Activated T-cell treated with anti-CD3 and anti-CD28 coated beads, Interleukin-2, amount 50 U/mL, for 72 hours (primary cell): ENCODE data around the gene CGA. TPM values are rescaled to one million over a fixed set of nuclear protein-coding genes. Genes with fewer than 3 reads are reported as not detected.
"Not testable (repeated sequence)": the region's sequence is repeated elsewhere in the genome, so short reads cannot be mapped to it uniquely, and the experiment has no call there.

Experiments used
- ATAC-seq, 2 donors: fragments of 150-1000 bp; cut with Tn5 transposase; replicated peaks in 1 of 2; 2 replicates each; pipeline ENCODE4 v1.10.0; 2021; ENCODE audit warnings: moderate library complexity in 2 of 2, mild to moderate bottlenecking in 1 of 2
- DNase-seq, 2 donors: peaks; one replicate each; pipeline ENCODE4 v3.0.0; 2021 to 2022; ENCODE audit warnings: mixed read lengths in 1 of 2
- H3K27ac Mint-ChIP-seq: one replicate; pipeline ENCODE4 v1.8.0; 2022; ENCODE audit warnings: mild to moderate bottlenecking, moderate library complexity, mixed read lengths
- H3K27me3 Mint-ChIP-seq: one replicate; pipeline ENCODE4 v1.8.0; 2022; ENCODE audit warnings: low read depth, mixed read lengths
- H3K36me3 Mint-ChIP-seq, 2 donors: one replicate each; pipeline ENCODE4 v1.8.0; 2022; ENCODE audit warnings: mixed read lengths in 2 of 2, mild to moderate bottlenecking in 1 of 2; ENCODE audit not compliant: insufficient read depth in 2 of 2
- H3K4me1 Mint-ChIP-seq: one replicate; pipeline ENCODE4 v1.8.0; 2022; ENCODE audit warnings: low read depth, mixed read lengths
- H3K4me3 Mint-ChIP-seq, 2 donors: one replicate each; pipeline ENCODE4 v1.8.0; 2022; ENCODE audit warnings: mild to moderate bottlenecking in 2 of 2, mixed read lengths in 2 of 2, moderate library complexity in 2 of 2
- H3K9me3 Mint-ChIP-seq, 2 donors: one replicate each; pipeline ENCODE4 v1.8.0; 2022; ENCODE audit warnings: mixed read lengths in 2 of 2
- total RNA-seq, 2 donors: library from RNA; stranded (reverse); gene quantifications; one replicate each; pipeline ENCODE4 v1.2.3, GENCODE V29; 2022

Gene CGA
- total RNA-seq, result not detected

DNA sequence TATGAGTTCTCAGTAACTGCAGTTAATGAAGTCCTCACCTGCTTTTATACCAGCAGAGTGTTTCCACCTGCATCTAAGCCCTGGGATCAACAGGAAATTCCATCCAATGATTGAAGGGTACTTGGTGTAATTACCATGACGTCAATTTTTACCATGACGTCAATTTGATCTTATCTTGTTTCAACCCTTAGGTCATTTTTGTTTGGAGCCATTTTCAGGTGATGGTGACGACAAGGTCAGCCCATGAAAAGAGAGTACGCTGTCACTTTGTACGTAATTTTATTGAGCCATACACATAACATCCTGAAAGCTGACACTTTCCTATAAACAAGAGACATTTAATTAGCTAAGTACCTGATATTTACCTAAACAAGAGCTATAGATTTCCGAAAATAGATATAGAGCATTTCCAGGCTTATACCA is at the start of gene CGA:
CGA (minus strand) TSS at position 20 of the 423 bp plus-strand sequence. CDS start 6,906 bp downstream, outside the sequence.
- no peak for DNase-seq

DNA sequence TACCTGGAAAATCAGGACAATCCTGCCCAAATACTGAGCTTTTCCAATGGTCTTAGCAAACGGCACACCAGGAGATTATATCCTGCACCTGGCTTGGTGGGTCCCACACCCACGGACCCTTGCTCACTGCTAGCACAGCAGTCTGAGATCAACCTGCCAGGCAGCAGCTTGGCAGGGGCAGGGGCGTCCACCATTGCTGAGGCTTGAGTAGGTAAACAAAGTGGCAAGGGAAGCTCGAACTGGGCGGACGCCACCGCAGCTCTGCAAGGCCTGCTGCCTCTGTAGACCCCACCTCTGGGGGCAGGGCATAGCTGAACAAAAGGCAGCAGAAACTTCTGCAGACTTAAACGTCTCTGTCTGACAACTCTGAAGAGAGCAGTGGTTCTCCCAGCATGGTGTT is 45.0 kb upstream of the CGA start:
- not testable (repeated sequence) for DNase-seq

More for the DNA sequence above, at the start of gene CGA:
- Mint-ChIP-seq H3K36me3 (no peaks in the 10 kb centered on the region), H3K27me3 (peaks cover 54% of the 10 kb centered on the region), H3K4me1 (no peaks in the 10 kb centered on the region), H3K4me3 (no peak within 1 kb of the TSS), H3K9me3 (no peaks in the 10 kb centered on the region), H3K27ac (no peak within 1 kb of the TSS)
- ATAC-seq, result no peak

DNA sequence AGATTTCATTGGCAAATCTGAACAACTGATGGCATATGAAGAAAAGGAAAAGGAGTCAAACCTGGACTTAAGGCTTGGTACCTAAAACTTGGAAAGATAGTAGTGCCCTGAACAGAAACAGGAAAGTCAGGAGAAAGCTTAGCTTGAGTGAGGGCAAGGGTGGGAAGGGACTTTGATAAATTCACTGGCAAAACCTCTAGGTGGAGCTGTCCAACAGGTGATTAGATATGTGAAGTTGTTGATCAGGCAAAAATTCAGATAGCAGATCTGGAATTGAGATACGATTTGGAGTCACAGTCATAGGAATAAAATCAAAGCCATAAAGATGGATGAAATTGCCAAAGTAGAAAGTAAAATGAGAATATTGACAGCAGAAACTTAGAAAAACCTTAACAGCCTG is 44.3 kb upstream of the CGA start:
- no peaks in the 10 kb centered on the region for H3K4me1 Mint-ChIP-seq
- peak; percentile 43 to 53 for DNase-seq
- H3K9me3 Mint-ChIP-seq, result peaks cover 0 to 2% of the 10 kb centered on the region in 2 donors
- no peak overlapping the region for H3K27ac Mint-ChIP-seq
- peak; percentile 62 to 64 for ATAC-seq
- H3K4me3 Mint-ChIP-seq, result no peak overlapping the region
- peaks cover 0 to 4% of the 10 kb centered on the region in 2 donors for H3K36me3 Mint-ChIP-seq
- peaks cover 42% of the 10 kb centered on the region for H3K27me3 Mint-ChIP-seq

More for the DNA sequence above, 45.0 kb upstream of the CGA start:
- not testable (repeated sequence) for H3K9me3 Mint-ChIP-seq, H3K36me3 Mint-ChIP-seq, H3K4me3 Mint-ChIP-seq, H3K27ac Mint-ChIP-seq, ATAC-seq, H3K4me1 Mint-ChIP-seq
- peaks cover 42% of the 10 kb centered on the region for H3K27me3 Mint-ChIP-seq

DNA sequence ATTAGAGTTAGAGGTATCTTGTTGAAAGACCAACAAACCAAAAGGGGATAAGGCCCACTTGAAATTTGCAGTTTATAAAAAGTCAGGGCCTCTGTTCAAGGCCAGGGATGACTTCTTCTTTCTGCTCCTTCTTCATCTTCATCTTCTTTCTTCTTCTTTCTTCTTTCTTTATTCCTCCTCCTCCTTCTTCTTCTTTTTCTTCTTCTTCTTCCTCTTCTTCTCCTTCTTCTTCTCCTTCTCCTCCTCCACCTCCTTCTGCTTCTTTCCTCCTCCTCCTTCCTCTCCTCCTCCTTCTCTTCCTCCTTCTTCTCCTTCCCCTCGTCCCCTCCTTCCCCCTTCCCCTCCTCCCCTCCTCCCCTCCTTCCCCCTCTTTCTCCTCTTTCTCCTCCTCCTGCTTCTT is 42.1 kb upstream of the CGA start:
- Mint-ChIP-seq H3K4me3 (no peak overlapping the region), H3K9me3 (no peaks in the 10 kb centered on the region), H3K36me3 (no peaks in the 10 kb centered on the region), H3K4me1 (no peaks in the 10 kb centered on the region), H3K27ac (no peak overlapping the region), H3K27me3 (peaks cover 22% of the 10 kb centered on the region)
- DNase-seq (no peak), ATAC-seq (no peak)

DNA sequence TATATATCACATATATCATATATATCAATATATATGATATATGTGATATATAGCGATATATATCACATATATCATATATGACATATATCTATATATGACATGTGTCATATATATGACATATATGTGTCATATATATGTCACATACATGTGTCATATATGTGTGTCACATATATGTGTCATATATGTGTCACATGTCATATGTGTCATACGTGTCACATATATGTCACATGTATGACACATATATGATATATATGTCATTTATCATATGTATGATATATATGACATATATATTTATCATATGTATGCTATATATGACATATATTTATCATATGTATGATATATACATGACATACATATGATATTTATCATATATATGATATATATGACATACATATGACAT is 32.8 kb upstream of the CGA start:
- Mint-ChIP-seq H3K4me1 (no peaks in the 10 kb centered on the region), H3K36me3 (no peaks in the 10 kb centered on the region), H3K27me3 (peaks cover 20% of the 10 kb centered on the region), H3K9me3 (peaks cover 0 to 4% of the 10 kb centered on the region in 2 donors), H3K4me3 (no peak overlapping the region), H3K27ac (no peak overlapping the region)
- ATAC-seq (no peak), DNase-seq (no peak)

DNA sequence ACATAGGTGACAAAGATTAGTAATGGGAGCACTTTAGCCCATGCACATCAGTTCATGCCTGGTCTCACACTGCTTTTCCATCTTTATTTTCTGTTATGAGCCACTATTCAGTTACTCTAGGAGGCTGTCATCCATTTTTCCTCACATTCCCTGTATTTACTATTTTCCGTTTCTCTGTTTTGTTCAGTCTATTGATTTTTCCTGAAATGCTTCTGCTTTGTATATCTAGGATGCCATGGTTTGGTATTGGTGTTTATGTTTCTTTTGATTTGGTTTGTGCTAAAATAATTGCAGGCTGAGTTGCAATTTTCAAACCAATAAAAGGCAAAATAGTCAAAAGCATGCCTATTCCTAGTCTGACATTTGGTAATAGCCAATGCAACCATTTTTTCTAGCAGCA is 31.6 kb upstream of the CGA start:
- Mint-ChIP-seq H3K36me3 (peaks cover 0 to 2% of the 10 kb centered on the region in 2 donors), H3K9me3 (peaks cover 0 to 2% of the 10 kb centered on the region in 2 donors), H3K27ac (no peak overlapping the region), H3K4me3 (no peak overlapping the region), H3K27me3 (peaks cover 29% of the 10 kb centered on the region), H3K4me1 (no peaks in the 10 kb centered on the region)
- ATAC-seq (no peak), DNase-seq (no peak)

DNA sequence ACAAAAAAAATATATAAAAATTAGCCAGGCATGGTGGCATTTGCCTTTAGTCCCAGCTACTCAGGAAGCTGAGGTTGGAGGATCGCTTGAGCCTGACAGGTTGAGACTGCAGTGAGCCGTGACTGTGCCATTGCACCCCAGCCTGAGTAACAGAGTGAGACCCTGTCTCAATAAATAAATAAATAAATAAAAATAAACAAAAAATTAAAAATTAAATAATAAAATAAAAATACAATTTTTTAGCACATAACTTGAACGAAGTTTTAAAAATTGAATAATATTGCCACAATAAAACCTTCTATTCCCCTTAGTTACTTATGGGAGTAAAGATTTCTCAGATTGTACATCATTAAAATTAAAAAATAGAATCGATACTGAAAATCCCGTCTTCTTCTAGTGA is 29.2 kb upstream of the CGA start:
- Mint-ChIP-seq H3K36me3 (peaks cover 0 to 2% of the 10 kb centered on the region in 2 donors), H3K4me3 (no peak overlapping the region), H3K9me3 (peaks cover 0 to 1% of the 10 kb centered on the region in 2 donors), H3K4me1 (no peaks in the 10 kb centered on the region), H3K27me3 (peaks cover 47% of the 10 kb centered on the region), H3K27ac (no peak overlapping the region)
- no peak for DNase-seq
- no peak for ATAC-seq

DNA sequence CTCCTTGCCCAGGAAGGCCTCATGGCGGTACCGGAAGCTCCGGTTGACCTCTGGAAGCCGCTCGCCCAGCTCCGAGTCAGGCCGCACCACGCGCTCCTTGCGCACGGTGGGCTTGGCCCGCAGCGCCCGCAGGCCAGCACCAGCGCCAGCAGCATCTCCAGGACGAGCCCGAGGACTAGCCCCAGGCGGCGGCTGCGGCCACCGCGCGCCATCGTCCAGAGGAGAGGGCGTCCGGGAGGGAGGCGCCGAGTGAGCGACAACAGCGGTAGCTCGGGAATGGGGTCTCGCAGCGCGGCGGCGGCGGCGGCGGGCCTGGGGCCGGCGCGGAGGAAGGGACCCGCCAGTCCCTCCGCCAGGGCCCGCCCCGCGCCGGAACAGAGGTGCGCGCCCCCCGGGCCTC is 27.6 kb upstream of the CGA start:
- Mint-ChIP-seq H3K4me3 (no peak overlapping the region), H3K4me1 (no peaks in the 10 kb centered on the region), H3K36me3 (peaks cover 0 to 2% of the 10 kb centered on the region in 2 donors), H3K27me3 (peaks cover 53% of the 10 kb centered on the region), H3K27ac (no peak overlapping the region), H3K9me3 (peaks cover 0 to 1% of the 10 kb centered on the region in 2 donors)
- no peak for DNase-seq
- ATAC-seq, result no peak

DNA sequence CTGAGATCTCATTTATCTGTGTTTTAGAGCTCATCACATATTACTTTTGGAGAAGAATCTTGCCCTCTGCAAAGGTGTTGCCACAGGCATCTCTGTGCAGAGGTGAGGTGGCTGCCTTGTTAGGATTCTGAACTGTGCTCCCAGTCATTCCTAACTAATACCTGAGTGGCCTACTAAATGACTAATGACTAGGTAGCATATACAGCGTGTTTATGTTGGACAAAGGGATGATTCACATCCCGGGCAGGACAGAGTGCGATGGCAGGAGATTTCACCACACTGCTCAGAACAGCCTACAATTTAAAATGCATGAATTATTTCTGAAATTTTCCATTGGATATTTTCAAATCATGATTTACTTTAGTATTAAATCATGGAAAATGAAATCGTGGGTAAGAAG is 23.1 kb upstream of the CGA start:
- Mint-ChIP-seq H3K9me3 (peaks cover 0 to 1% of the 10 kb centered on the region in 2 donors), H3K27ac (no peak overlapping the region), H3K36me3 (peaks cover 0 to 2% of the 10 kb centered on the region in 2 donors), H3K4me1 (peaks cover 11% of the 10 kb centered on the region), H3K27me3 (peaks cover 37% of the 10 kb centered on the region), H3K4me3 (no peak overlapping the region)
- DNase-seq, result no peak
- ATAC-seq, result no peak

DNA sequence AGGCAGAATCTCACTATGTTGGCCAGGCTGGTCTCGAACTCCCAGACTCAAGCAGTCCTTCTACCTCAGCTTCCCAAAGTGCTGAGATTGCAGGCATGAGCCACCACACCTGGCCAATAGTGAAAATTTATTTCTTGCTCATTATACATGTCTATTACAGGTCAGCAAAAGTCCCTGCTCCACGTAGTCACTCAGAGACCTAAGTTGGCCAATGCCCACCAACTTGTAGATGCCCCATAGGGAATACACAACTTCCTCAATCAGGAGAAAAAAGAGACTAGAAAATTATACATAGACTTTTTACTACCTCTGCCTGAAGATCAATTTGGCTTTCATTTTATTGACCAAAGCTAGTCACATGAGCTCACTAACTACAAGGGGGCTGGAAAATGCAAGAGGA is 22.0 kb upstream of the CGA start:
- Mint-ChIP-seq H3K27ac (no peak overlapping the region), H3K36me3 (no peaks in the 10 kb centered on the region), H3K4me3 (no peak overlapping the region), H3K27me3 (peaks cover 28% of the 10 kb centered on the region), H3K9me3 (no peaks in the 10 kb centered on the region), H3K4me1 (peaks cover 11% of the 10 kb centered on the region)
- ATAC-seq, result no peak
- no peak for DNase-seq

DNA sequence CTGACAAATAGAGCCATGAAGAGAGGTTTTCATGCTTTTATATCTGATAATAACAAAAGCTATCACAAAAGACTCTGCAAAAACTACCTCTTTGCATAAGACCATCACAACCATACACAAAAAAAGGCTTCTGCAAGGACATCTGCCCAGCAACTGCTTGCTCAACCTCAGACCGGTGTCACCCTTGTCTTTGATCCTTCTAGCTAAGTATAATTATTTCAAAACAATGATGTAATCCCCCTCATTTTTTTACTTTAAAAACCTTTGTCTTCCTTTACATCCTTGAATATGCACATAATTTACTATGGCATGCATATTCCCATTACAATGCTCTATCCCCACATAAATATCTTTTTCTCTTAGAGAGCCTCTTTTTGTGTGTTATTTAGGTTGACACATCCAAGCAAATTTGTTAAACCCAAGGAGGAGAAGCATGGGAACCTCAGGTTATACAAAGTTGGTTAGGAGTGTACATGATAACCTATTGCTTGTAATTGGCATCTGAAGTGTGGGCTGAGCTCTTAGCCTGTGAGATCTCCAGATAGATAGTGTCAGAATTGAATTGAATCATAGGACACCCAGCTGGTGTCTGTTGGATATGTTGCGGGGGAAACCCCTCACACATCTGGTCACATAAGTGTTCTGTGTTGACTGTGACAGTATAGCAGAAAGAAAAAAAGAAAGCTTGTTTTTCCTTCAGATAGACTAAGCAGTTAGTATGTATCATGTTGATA is 20.7 kb upstream of the CGA start:
- no peak overlapping the region for H3K27ac Mint-ChIP-seq
- H3K27me3 Mint-ChIP-seq, result peaks cover 24% of the 10 kb centered on the region
- peak; percentile 94 to 98 for ATAC-seq
- H3K4me3 Mint-ChIP-seq, result no peak overlapping the region
- DNase-seq, result peak; percentile 20 to 26
- peaks cover 11% of the 10 kb centered on the region for H3K4me1 Mint-ChIP-seq
- H3K36me3 Mint-ChIP-seq, result no peaks in the 10 kb centered on the region
- no peaks in the 10 kb centered on the region for H3K9me3 Mint-ChIP-seq

DNA sequence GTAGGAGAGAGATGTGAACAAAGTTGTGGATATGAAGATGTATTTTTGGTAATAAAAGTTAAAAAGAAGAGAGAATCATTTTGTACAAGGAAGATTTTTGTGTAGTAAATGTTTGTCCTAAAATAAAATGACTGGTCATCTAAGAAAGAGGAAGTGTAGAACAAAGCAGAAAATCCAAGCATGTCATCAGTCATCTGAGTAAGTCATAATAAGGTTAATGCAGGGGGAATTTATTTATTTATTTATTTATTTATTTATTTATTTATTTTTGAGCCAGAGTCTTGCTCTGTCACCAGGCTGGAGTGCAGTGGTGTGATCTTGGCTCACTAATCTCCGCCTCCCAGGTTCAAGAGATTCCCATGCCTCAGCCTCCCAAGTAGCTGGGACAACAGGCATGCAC is 15.7 kb upstream of the CGA start:
- Mint-ChIP-seq H3K4me3 (no peak overlapping the region), H3K9me3 (no peaks in the 10 kb centered on the region), H3K27ac (no peak overlapping the region), H3K4me1 (peaks cover 2% of the 10 kb centered on the region), H3K27me3 (peaks cover 22% of the 10 kb centered on the region), H3K36me3 (no peaks in the 10 kb centered on the region)
- ATAC-seq (no peak), DNase-seq (no peak)

DNA sequence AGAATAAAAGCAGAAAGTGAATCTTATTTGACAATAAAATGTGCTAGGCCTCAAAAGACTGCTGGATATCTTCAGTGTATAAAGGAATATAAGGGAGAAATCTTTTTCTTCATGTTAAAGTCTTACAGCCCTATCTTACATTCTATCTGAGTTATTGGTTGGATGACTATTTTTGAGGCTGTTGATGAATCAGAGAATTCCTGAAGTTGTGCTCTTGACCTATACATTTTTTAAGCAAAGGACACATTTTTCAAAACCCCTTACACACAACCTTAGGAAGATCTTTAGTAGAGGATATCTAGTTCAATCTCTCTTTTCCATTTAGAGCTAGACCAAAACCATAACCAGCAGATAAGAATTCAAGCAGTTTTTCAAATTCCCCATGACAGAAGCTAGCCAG is 10.9 kb upstream of the CGA start:
- Mint-ChIP-seq H3K27ac (no peak overlapping the region), H3K9me3 (no peaks in the 10 kb centered on the region), H3K27me3 (peaks cover 22% of the 10 kb centered on the region), H3K4me1 (no peaks in the 10 kb centered on the region), H3K4me3 (no peak overlapping the region), H3K36me3 (no peaks in the 10 kb centered on the region)
- ATAC-seq (no peak), DNase-seq (no peak)

DNA sequence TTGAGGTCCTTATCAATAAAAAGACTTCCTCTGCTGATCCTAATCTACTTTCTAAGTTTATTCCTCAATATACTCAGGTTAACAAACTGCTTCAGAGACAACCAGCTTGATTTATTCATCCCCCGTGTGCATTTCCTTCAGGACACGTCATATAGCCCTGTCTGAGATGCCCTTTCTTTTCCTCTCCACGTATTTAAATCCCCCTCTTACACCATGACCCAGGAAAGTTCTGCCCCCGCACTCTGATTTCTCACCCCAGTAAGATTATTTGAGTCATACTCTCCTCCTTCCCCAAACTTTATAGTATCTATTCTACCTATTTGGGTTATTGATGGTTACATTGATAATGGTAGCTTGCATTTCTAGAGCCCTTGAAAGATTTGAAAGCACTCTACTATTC is 9.8 kb upstream of the CGA start:
- Mint-ChIP-seq H3K9me3 (no peaks in the 10 kb centered on the region), H3K4me3 (no peak overlapping the region), H3K27me3 (peaks cover 21% of the 10 kb centered on the region), H3K27ac (no peak overlapping the region), H3K36me3 (no peaks in the 10 kb centered on the region), H3K4me1 (no peaks in the 10 kb centered on the region)
- no peak for DNase-seq
- peak; percentile 46 to 66 for ATAC-seq
